A673 (cell line): ENCODE measurements around the gene HGFAC. TPM values are rescaled to one million over a fixed set of nuclear protein-coding genes. Genes with fewer than 3 reads are reported as not detected.

Experiments
- BruUV-seq: library from RNA; stranded (reverse); fragments of 400-500 nt; replicated peaks from 2 replicates; lab custom pipeline; 2021; lab: Mats Ljungman, UMichigan
- CTCF ChIA-PET: fragments of 300-600 bp; sonication (Branson Sonifier 250); formaldehyde crosslinking; loops from one replicate; lab custom pipeline; 2022; ENCODE audit warnings: antibody characterized with exemption; lab: Charles Lee
- POLR2A ChIA-PET: fragments of 300-600 bp; sonication (Branson Sonifier 250); formaldehyde crosslinking; loops from one replicate; lab custom pipeline; 2022; ENCODE audit warnings: antibody characterized with exemption; ENCODE audit not compliant: low non-redundant PET; lab: Charles Lee
- DNase-seq: peaks from one replicate; pipeline ENCODE4 v3.0.0-alpha.2; 2015; ENCODE audit warnings: low spot score
- H3K27ac ChIP-seq: fragments of 200-600 bp; sonication (generic); 2 replicates; pipeline ENCODE4 v1.5.1; 2016; ENCODE audit warnings: mixed run types, low read depth, mild to moderate bottlenecking, mixed read lengths, antibody characterized with exemption, low read length; ENCODE audit not compliant: poor library complexity, severe bottlenecking
- H3K27me3 ChIP-seq: fragments of 200-600 bp; sonication (generic); replicated peaks from 2 replicates; pipeline ENCODE4 v1.6.1; 2017; ENCODE audit warnings: mixed run types, low read depth, mild to moderate bottlenecking, mixed read lengths, antibody characterized with exemption, low read length; ENCODE audit not compliant: insufficient read depth, poor library complexity
- H3K36me3 ChIP-seq: fragments of 200-600 bp; sonication (generic); 2 replicates; pipeline ENCODE4 v1.6.1; 2016; ENCODE audit warnings: mixed run types, mild to moderate bottlenecking, mixed read lengths, antibody characterized with exemption, low read length; ENCODE audit not compliant: insufficient read depth, poor library complexity, severe bottlenecking
- H3K4me1 ChIP-seq: fragments of 200-600 bp; sonication (generic); 2 replicates; pipeline ENCODE4 v1.6.1; 2017; ENCODE audit warnings: mixed run types, mild to moderate bottlenecking, mixed read lengths, antibody characterized with exemption, low read length; ENCODE audit not compliant: insufficient read depth, poor library complexity, severe bottlenecking
- H3K4me3 ChIP-seq: fragments of 200-600 bp; sonication (generic); 2 replicates; pipeline ENCODE4 v1.5.1; 2016; ENCODE audit warnings: low read depth, mixed run types, mild to moderate bottlenecking, mixed read lengths, low read length; ENCODE audit not compliant: poor library complexity, severe bottlenecking
- H3K9me3 ChIP-seq: fragments of 200-600 bp; sonication (generic); 2 replicates; pipeline ENCODE4 v1.6.1; 2016; ENCODE audit warnings: mixed run types, low read depth, mild to moderate bottlenecking, mixed read lengths, antibody characterized with exemption, low read length; ENCODE audit not compliant: poor library complexity, severe bottlenecking
- EZH2 ChIP-seq: fragments of 200-600 bp; sonication (generic); IDR thresholded peaks from 2 replicates; pipeline ENCODE4 v1.6.1; 2017; ENCODE audit warnings: borderline replicate concordance, low read depth, mild to moderate bottlenecking, mixed read lengths, antibody characterized with exemption, low read length; ENCODE audit not compliant: poor library complexity, severe bottlenecking
- intact Hi-C: fragments of 100-400 bp; cut with micrococcal nuclease; formaldehyde crosslinking; loops from one replicate; pipeline ENCODE4 v1.10.0; 2022; ENCODE audit not compliant: unreplicated experiment
- total RNA-seq: library from RNA; stranded (reverse); gene quantifications from 2 replicates; pipeline ENCODE4 v1.2.3, GENCODE V29; 2021
- TF ChIP-seq, protein P1 (sequence below): fragments of 300-800, 200-600 bp; sonication (generic); conservative IDR thresholded peaks from 2 replicates; pipeline ENCODE4 v1.5.1; 2017; ENCODE audit warnings: low read depth, mild to moderate bottlenecking, antibody characterized with exemption, low read length, moderate library complexity, mixed read lengths

HGFAC gene
- total RNA-seq, 1 experiment from 2014 or later, result 4.8 TPM

DNA sequence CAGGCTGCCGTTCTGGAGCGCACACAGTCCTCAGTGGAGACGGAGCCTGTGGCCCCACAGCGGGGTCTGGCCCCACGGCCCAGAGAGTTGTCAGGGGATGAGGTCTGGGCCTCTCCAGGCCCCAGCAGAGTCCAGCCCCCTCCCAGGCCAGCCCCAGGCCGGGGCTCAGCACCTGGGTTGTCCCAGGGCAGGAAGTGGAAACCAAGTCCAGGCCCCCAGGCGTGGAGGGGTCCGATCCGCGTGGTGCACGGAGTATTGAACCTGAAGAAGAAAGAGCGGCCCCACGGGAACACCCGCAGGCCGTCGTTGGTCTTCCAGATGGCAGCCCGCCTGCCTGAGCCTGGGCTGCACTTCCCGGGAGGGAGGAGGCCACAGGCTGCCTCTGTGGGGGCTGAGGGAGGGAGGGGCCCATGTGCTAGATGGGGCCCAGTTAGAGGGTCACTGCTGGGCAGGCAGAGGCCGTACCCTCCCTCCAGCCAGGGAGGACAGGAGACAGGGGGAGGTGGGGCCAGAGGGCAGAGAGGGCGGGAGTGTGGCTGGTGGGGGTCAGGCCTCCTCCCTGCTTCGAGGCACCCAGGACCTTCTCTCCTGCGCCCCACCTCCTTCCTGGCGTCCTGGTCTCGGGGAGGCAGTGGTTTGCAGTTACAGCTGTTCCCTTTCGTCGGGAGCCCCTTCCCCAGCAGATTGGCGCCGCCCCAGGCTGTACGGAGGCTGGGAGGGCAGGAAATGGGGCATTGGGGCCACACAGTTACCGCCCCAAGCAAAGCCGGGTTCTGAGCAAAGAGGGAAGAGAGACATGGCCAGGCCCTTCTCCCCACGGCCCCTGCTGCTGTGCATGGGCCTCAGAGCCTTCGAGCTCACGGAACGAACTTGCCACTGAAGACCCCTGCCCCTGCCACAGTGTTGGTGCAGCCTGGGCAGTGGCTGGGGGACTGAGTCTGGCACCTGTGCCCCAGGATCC is 8.1 kb downstream of the HGFAC start:
- no peak for TF ChIP-seq EZH2
- TF ChIP-seq, protein P1, sequence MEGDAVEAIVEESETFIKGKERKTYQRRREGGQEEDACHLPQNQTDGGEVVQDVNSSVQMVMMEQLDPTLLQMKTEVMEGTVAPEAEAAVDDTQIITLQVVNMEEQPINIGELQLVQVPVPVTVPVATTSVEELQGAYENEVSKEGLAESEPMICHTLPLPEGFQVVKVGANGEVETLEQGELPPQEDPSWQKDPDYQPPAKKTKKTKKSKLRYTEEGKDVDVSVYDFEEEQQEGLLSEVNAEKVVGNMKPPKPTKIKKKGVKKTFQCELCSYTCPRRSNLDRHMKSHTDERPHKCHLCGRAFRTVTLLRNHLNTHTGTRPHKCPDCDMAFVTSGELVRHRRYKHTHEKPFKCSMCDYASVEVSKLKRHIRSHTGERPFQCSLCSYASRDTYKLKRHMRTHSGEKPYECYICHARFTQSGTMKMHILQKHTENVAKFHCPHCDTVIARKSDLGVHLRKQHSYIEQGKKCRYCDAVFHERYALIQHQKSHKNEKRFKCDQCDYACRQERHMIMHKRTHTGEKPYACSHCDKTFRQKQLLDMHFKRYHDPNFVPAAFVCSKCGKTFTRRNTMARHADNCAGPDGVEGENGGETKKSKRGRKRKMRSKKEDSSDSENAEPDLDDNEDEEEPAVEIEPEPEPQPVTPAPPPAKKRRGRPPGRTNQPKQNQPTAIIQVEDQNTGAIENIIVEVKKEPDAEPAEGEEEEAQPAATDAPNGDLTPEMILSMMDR, result no peak
- ChIA-PET CTCF (no interaction called here), POLR2A (no interaction called here)
- no peaks in the 10 kb centered on the region for H3K9me3 ChIP-seq
- H3K4me1 ChIP-seq, result no peaks in the 10 kb centered on the region
- H3K36me3 ChIP-seq, result no peaks in the 10 kb centered on the region
- intact Hi-C loops, result loop anchor here (10.0 kb wide), 1 partner anchor 255 kb away; no protein-coding TSS in a partner anchor
- no peak overlapping the region for H3K27ac ChIP-seq
- no peak overlapping the region for H3K4me3 ChIP-seq
- DNase-seq, result no peak
- no TSS peak for BruUV-seq
- H3K27me3 ChIP-seq, result no peaks in the 10 kb centered on the region

DNA sequence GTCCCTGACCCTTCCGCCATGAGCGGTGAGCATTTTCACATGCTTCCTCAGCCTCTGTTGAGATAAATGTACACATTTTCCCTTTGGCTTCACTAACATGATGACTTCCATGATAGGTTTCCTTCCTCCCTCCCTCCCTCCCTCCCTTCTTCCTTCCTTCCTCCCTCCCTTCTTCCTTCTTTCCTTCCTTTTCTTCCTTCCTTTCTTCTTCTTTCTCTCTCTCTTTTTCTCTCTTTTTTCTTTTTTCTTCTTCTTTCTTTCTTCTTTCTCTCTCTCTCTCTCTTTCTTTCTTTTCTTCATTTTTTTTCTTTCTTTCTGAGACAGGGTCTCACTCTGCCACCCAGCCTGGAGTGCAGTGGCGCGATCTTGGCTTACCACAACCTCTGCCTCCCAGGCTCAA is 8.9 kb downstream of the HGFAC start:
- Histone ChIP-seq H3K27ac (no peak overlapping the region), H3K36me3 (no peaks in the 10 kb centered on the region), H3K27me3 (no peaks in the 10 kb centered on the region), H3K4me1 (no peaks in the 10 kb centered on the region), H3K9me3 (no peaks in the 10 kb centered on the region), H3K4me3 (no peak overlapping the region)
- BruUV-seq, result no TSS peak
- intact Hi-C loops, result no loop called here
- POLR2A ChIA-PET, result no interaction called here
- no peak for DNase-seq
- TF ChIP-seq, protein P1, result no peak
- no peak for TF ChIP-seq EZH2
- CTCF ChIA-PET, result interaction anchor here (0.9 kb wide), 1 partner anchor 115 kb away, joined by 7 read pairs; no protein-coding TSS in a partner anchor

DNA sequence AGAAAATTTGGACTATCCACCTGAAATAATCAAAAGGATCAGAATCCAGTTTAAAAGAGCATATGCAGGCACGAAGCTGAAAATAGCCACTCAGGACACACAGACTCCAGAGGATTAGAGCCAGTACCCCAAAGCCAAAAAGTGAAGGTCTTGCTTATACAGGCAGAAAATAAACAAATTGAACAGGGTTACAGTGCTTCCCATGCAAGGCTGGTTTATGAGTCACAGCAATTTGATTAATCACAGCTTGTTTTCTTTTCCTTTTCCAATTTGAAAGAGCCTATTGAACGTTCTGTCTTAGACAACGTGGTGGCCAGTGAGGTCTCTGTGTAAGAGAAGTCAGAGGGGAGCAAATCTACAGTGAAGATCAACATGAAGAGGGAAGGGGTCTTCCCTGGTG is 10.2 kb downstream of the HGFAC start:
- intact Hi-C loops, result no loop called here
- Histone ChIP-seq H3K27me3 (no peaks in the 10 kb centered on the region), H3K9me3 (no peaks in the 10 kb centered on the region), H3K4me1 (no peaks in the 10 kb centered on the region), H3K36me3 (no peaks in the 10 kb centered on the region), H3K4me3 (no peak overlapping the region), H3K27ac (no peak overlapping the region)
- ChIA-PET CTCF (no interaction called here), POLR2A (no interaction called here)
- BruUV-seq, result no TSS peak
- no peak for TF ChIP-seq EZH2
- TF ChIP-seq, protein P1, result no peak
- DNase-seq, result no peak
